OCI-LY3 (cell line): ENCODE results near the gene PEPD.

Experiments
- H2AFZ ChIP-seq: fragments of 200-600, 300-600 bp; shearing (Covaris generic); 2 replicates; pipeline ENCODE4 v1.6.0; 2014; ENCODE audit warnings: antibody characterized with exemption, low read depth, low read length
- H3K27ac ChIP-seq: fragments of 200-600, 300-600 bp; sonication (generic); 2 replicates; pipeline ENCODE4 v1.5.1; 2014; ENCODE audit warnings: mild to moderate bottlenecking, low read length, moderate library complexity, mixed read lengths
- H3K27me3 ChIP-seq: fragments of 200-600, 300-600 bp; sonication (generic); 2 replicates; pipeline ENCODE4 v1.6.1; 2014; ENCODE audit warnings: low read depth, low read length, mixed read lengths
- H3K36me3 ChIP-seq: fragments of 200-600, 300-600 bp; sonication (generic); replicated peaks from 2 replicates; pipeline ENCODE3; 2014; ENCODE audit warnings: low read depth, low read length, mixed read lengths
- H3K4me1 ChIP-seq: fragments of 300-600, 200-600 bp; sonication (generic); 2 replicates; pipeline ENCODE4 v1.6.1; 2014; ENCODE audit warnings: low read length, mixed read lengths
- H3K4me2 ChIP-seq: fragments of 200-600, 300-600 bp; sonication (generic); 2 replicates; pipeline ENCODE4 v1.6.1; 2014; ENCODE audit warnings: low read length, mixed read lengths
- H3K4me3 ChIP-seq: fragments of 300-600, 200-600 bp; sonication (generic); 2 replicates; pipeline ENCODE4 v1.5.1; 2014; ENCODE audit warnings: antibody characterized with exemption, mild to moderate bottlenecking, low read length, moderate library complexity
- H3K79me2 ChIP-seq: fragments of 300-600, 200-600 bp; shearing (Covaris generic); 2 replicates; pipeline ENCODE4 v1.6.1; 2014; ENCODE audit warnings: mild to moderate bottlenecking, low read length, mixed read lengths
- H3K9ac ChIP-seq: fragments of 300-600, 200-600 bp; shearing (Covaris generic); 2 replicates; pipeline ENCODE4 v1.6.0; 2014; ENCODE audit warnings: mild to moderate bottlenecking, low read length, moderate library complexity
- H3K9me3 ChIP-seq: fragments of 200-600, 300-600 bp; shearing (Covaris generic); 2 replicates; pipeline ENCODE4 v1.6.1; 2014; ENCODE audit warnings: low read length, mixed read lengths; ENCODE audit not compliant: insufficient read depth
- H4K20me1 ChIP-seq: fragments of 200-600, 300-600 bp; sonication (generic); 2 replicates; pipeline ENCODE4 v1.6.1; 2016; ENCODE audit warnings: low read length, mixed read lengths; ENCODE audit not compliant: insufficient read depth
- EZH2phosphoT487 ChIP-seq: fragments of 200-600 bp; shearing (Covaris generic); IDR thresholded peaks from 2 replicates; pipeline ENCODE4 v1.6.1; 2018; ENCODE audit warnings: antibody characterized with exemption, mixed run types, low read depth
- TF ChIP-seq, protein P1 (sequence below): fragments of 200-600, 300-600 bp; sonication (generic); IDR thresholded peaks from 2 replicates; pipeline ENCODE4 v1.5.1; 2014; ENCODE audit warnings: antibody characterized with exemption, low read length, low read depth

The PEPD gene

DNA sequence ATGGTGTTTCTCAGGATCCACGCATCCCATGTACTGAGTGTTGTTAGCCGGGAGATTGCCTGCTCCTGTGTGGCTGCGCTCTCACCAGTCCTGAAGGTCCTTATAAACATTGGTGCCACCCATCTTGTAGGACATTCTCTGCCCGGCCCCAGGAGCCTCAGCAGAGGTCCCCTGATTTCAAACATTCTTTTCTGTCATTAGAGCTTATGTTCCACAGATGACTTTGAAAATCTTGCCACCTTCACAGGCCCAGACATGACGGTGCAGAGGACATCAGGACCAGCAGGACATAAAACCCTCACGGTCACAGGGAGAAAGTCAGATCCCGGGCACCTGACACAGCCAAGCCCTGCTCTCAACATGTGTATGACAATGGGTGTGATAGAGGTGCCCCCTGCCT, 33.2 kb upstream of the PEPD start:
- no peaks in the 10 kb centered on the region for H3K27me3 ChIP-seq
- no peak overlapping the region for H3K4me3 ChIP-seq
- no peaks in the 10 kb centered on the region for H4K20me1 ChIP-seq
- no peak overlapping the region for H3K27ac ChIP-seq
- no peaks in the 10 kb centered on the region for H3K79me2 ChIP-seq
- H3K9me3 ChIP-seq = no peaks in the 10 kb centered on the region
- H3K4me2 ChIP-seq = no peak overlapping the region
- no peaks in the 10 kb centered on the region for H3K4me1 ChIP-seq
- TF ChIP-seq EZH2phosphoT487 = no peak
- TF ChIP-seq, protein P1, sequence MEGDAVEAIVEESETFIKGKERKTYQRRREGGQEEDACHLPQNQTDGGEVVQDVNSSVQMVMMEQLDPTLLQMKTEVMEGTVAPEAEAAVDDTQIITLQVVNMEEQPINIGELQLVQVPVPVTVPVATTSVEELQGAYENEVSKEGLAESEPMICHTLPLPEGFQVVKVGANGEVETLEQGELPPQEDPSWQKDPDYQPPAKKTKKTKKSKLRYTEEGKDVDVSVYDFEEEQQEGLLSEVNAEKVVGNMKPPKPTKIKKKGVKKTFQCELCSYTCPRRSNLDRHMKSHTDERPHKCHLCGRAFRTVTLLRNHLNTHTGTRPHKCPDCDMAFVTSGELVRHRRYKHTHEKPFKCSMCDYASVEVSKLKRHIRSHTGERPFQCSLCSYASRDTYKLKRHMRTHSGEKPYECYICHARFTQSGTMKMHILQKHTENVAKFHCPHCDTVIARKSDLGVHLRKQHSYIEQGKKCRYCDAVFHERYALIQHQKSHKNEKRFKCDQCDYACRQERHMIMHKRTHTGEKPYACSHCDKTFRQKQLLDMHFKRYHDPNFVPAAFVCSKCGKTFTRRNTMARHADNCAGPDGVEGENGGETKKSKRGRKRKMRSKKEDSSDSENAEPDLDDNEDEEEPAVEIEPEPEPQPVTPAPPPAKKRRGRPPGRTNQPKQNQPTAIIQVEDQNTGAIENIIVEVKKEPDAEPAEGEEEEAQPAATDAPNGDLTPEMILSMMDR = no peak
- no peak overlapping the region for H3K9ac ChIP-seq
- H2AFZ ChIP-seq = no peak overlapping the region
- H3K36me3 ChIP-seq = no peaks in the 10 kb centered on the region

- no peak overlapping the region for H3K4me3 ChIP-seq
- H3K27me3 ChIP-seq = no peaks in the 10 kb centered on the region
- H3K27ac ChIP-seq = no peak overlapping the region
- H3K36me3 ChIP-seq = no peaks in the 10 kb centered on the region
- H3K9me3 ChIP-seq = no peaks in the 10 kb centered on the region
- H3K9ac ChIP-seq = no peak overlapping the region
- H4K20me1 ChIP-seq = no peaks in the 10 kb centered on the region
- TF ChIP-seq, protein P1 = no peak
- no peak for TF ChIP-seq EZH2phosphoT487
- H3K79me2 ChIP-seq = no peaks in the 10 kb centered on the region
- no peaks in the 10 kb centered on the region for H3K4me1 ChIP-seq
- H3K4me2 ChIP-seq = no peak overlapping the region
- no peak overlapping the region for H2AFZ ChIP-seq
Observed at GRCh38 chr19:33554391-33554790, 32.8 kb upstream of the PEPD start.

- no peaks in the 10 kb centered on the region for H3K9me3 ChIP-seq
- H3K27me3 ChIP-seq = no peaks in the 10 kb centered on the region
- H3K4me1 ChIP-seq = no peaks in the 10 kb centered on the region
- no peaks in the 10 kb centered on the region for H3K36me3 ChIP-seq
- H3K79me2 ChIP-seq = no peaks in the 10 kb centered on the region
- H4K20me1 ChIP-seq = no peaks in the 10 kb centered on the region
- no peak overlapping the region for H3K9ac ChIP-seq
- no peak overlapping the region for H3K27ac ChIP-seq
- H3K4me3 ChIP-seq = no peak overlapping the region
- no peak overlapping the region for H2AFZ ChIP-seq
- TF ChIP-seq, protein P1 = no peak
- no peak for TF ChIP-seq EZH2phosphoT487
- H3K4me2 ChIP-seq = no peak overlapping the region
Observed at GRCh38 chr19:33553530-33554310, 32.1 kb upstream of the PEPD start.

DNA sequence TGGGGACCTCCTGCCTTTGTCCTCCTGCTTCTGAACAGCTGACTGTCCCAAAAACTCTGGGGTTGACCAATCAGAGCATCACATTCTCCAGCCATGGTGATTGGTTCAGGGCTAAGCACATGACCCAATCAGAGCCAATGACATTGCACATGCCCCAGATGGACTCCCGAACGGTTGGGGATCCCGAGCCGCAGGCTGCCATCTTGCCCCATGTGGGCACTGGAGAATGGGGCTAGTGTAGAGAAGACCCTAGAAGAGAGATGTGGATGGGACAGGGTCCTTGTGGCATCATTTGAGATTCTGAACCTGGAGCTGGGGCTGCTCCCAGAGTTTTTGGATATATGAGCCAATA, 31.3 kb upstream of the PEPD start:
- Histone ChIP-seq H3K4me3 (no peak overlapping the region), H3K4me2 (no peak overlapping the region), H3K27ac (no peak overlapping the region), H3K4me1 (no peaks in the 10 kb centered on the region), H3K9me3 (no peaks in the 10 kb centered on the region), H3K27me3 (no peaks in the 10 kb centered on the region), H4K20me1 (no peaks in the 10 kb centered on the region), H3K36me3 (no peaks in the 10 kb centered on the region), H3K9ac (no peak overlapping the region), H2AFZ (no peak overlapping the region), H3K79me2 (no peaks in the 10 kb centered on the region)
- no peak for TF ChIP-seq EZH2phosphoT487
- TF ChIP-seq, protein P1 = no peak
